ENCODE results near the gene GPR17. TPM values are rescaled to one million over a fixed set of nuclear protein-coding genes. Genes with fewer than 3 reads are reported as not detected.

GPR17 gene
- total RNA-seq, 1 experiment from 2014 or later, result 1.0 TPM

DNA sequence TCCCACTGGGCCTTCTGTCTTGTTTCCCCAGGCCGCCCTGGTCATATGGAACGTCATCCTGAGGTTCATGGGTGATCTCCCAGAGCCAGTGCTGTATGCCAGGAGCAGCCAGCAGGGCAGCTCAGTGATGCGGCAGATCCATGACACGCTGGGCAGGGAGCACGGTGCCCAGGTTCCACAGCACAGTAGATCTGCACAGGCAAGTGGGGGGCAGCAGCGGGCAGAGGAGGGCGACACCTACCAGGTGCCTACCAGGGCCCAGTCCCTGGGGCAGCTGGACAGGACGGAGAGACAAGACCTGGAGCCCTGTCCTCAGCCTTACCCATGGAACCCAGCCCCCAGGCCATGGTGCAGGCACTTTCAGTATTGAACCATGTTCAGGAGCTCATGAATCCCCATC is 36.1 kb upstream of the GPR17 start:
- TF ChIP-seq EZH2 (IDR thresholded peaks at IDR 0.05; ENCODE audit: low read length, unreplicated experiment) (no peak), EZH2phosphoT487 (IDR thresholded peaks at IDR 0.05; ENCODE audit: borderline replicate concordance, low read length) (no peak)
- TF ChIP-seq, protein P1, sequence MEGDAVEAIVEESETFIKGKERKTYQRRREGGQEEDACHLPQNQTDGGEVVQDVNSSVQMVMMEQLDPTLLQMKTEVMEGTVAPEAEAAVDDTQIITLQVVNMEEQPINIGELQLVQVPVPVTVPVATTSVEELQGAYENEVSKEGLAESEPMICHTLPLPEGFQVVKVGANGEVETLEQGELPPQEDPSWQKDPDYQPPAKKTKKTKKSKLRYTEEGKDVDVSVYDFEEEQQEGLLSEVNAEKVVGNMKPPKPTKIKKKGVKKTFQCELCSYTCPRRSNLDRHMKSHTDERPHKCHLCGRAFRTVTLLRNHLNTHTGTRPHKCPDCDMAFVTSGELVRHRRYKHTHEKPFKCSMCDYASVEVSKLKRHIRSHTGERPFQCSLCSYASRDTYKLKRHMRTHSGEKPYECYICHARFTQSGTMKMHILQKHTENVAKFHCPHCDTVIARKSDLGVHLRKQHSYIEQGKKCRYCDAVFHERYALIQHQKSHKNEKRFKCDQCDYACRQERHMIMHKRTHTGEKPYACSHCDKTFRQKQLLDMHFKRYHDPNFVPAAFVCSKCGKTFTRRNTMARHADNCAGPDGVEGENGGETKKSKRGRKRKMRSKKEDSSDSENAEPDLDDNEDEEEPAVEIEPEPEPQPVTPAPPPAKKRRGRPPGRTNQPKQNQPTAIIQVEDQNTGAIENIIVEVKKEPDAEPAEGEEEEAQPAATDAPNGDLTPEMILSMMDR (conservative IDR thresholded peaks at IDR 0.05; ENCODE audit: low read depth, low read length), result no peak
- POLR2A ChIA-PET (ENCODE audit: unreplicated experiment), result no interaction called here
- intact Hi-C loops (cut with micrococcal nuclease), result no loop called here

DNA sequence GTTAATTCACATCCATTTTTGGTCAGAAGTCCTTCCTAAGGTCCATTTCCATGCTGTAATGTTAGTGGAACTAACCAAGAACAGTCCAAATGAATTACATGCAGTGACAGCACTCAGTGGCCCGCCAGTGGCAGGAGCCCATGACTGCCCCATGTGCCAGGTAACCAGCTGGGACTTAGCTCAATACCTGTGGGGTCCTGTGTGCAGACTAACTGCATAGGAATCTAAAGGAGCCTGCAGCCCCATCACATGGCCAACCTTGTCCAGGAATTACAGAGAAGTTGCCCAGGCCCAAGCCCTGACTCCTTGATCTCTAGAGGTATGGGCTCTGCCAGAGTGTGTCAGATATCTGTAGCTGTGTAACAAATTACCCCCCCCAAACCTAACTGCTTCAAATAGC is 35.4 kb upstream of the GPR17 start:
- Histone ChIP-seq H3K9me3 (ENCODE audit: low read length) (no peaks in the 10 kb centered on the region), H3K4me2 (ENCODE audit: low read length) (no peak overlapping the region), H3K4me1 (ENCODE audit: insufficient read depth, low read length) (peaks cover 14% of the 10 kb centered on the region), H3K9ac (ENCODE audit: low read length) (no peak overlapping the region), H4K20me1 (ENCODE audit: low read length) (no peaks in the 10 kb centered on the region), H3F3A (ENCODE audit: low read length, unreplicated experiment) (no peaks in the 10 kb centered on the region), H2AFZ (ENCODE audit: low read length) (no peak overlapping the region), H3K79me2 (ENCODE audit: low read length) (no peaks in the 10 kb centered on the region), H3K27ac (ENCODE audit: low read length) (no peak overlapping the region), H3K36me3 (ENCODE audit: low read depth, low read length) (no peaks in the 10 kb centered on the region), H3K27me3 (ENCODE audit: low read length) (no peaks in the 10 kb centered on the region), H3K9me2 (replicated peaks; ENCODE audit: low read length) (no peaks in the 10 kb centered on the region), H3K4me3 (ENCODE audit: low read length) (no peak overlapping the region)
- intact Hi-C loops (cut with micrococcal nuclease), result no loop called here
- DNase-seq (no peak), ATAC-seq (no peak)
- ChIA-PET POLR2A (ENCODE audit: unreplicated experiment) (no interaction called here), CTCF (no interaction called here)
- BruUV-seq (replicated peaks), result no TSS peak
- TF ChIP-seq, protein P1 (conservative IDR thresholded peaks at IDR 0.05; ENCODE audit: low read depth, low read length), result no peak
- no peak for TF ChIP-seq EZH2 (IDR thresholded peaks at IDR 0.05; ENCODE audit: low read length, unreplicated experiment)
- no peak for TF ChIP-seq EZH2phosphoT487 (IDR thresholded peaks at IDR 0.05; ENCODE audit: borderline replicate concordance, low read length)

More for the DNA sequence above, 36.1 kb upstream of the GPR17 start:
- H2AFZ ChIP-seq (ENCODE audit: low read length), result no peak overlapping the region
- no peaks in the 10 kb centered on the region for H3K9me2 ChIP-seq (replicated peaks; ENCODE audit: low read length)
- H3K4me1 ChIP-seq (ENCODE audit: insufficient read depth, low read length), result peaks cover 8% of the 10 kb centered on the region
- no TSS peak for BruUV-seq (replicated peaks)
- H3K9me3 ChIP-seq (ENCODE audit: low read length), result no peaks in the 10 kb centered on the region
- H3K36me3 ChIP-seq (ENCODE audit: low read depth, low read length), result no peaks in the 10 kb centered on the region
- H3K79me2 ChIP-seq (ENCODE audit: low read length), result no peaks in the 10 kb centered on the region
- ATAC-seq (no peak), DNase-seq (no peak)
- H3F3A ChIP-seq (ENCODE audit: low read length, unreplicated experiment), result no peaks in the 10 kb centered on the region
- H4K20me1 ChIP-seq (ENCODE audit: low read length), result no peaks in the 10 kb centered on the region
- H3K27me3 ChIP-seq (ENCODE audit: low read length), result no peaks in the 10 kb centered on the region
- H3K4me2 ChIP-seq (ENCODE audit: low read length), result no peak overlapping the region
- CTCF ChIA-PET, result no interaction called here
- H3K4me3 ChIP-seq (ENCODE audit: low read length), result no peak overlapping the region
- H3K27ac ChIP-seq (ENCODE audit: low read length), result no peak overlapping the region
- H3K9ac ChIP-seq (ENCODE audit: low read length), result no peak overlapping the region

DNA sequence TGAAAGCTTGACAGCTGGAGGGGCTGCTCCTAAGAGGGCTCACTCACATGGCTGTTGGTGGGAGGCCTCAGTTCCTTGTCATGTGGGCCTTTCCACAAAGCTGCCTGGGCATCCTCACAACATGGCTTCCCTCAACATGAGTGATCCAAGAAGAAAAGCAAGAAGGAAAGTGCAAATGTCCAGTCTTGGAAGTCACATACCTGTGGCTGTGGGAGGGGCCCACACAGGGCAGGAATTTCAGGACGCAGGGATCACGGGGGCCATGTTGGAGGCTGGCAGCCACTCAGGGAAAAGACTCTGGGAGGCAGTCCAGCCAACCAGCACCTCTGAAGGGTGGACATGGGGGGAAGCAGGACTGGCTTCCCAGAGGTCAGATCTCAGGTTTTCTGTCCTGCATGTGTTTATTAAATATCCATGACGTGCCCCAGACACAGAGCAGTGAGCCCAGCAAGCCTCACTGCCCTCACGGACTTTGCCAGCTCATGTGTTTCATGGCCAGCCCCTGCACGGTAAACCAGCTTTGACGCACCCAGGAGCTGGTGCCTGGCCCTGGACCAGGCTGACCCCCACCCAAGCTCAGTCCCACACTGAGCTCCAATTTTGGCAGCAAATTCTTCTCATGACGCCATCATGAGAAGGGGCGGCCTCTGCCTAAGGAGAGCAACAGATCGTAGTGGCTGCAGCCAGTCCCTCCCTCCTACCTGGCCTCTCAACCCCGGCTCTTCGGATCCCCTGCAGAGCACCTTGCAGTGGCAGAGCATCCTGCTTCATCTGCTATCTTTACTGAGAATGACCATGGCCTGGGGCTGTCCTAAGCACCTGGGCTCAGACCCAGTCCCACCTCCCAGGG is 34.7 kb upstream of the GPR17 start:
- ChIA-PET CTCF (no interaction called here), POLR2A (ENCODE audit: unreplicated experiment) (no interaction called here)
- Histone ChIP-seq H3F3A (ENCODE audit: low read length, unreplicated experiment) (no peaks in the 10 kb centered on the region), H3K79me2 (ENCODE audit: low read length) (no peaks in the 10 kb centered on the region), H2AFZ (ENCODE audit: low read length) (no peak overlapping the region), H3K36me3 (ENCODE audit: low read depth, low read length) (no peaks in the 10 kb centered on the region), H4K20me1 (ENCODE audit: low read length) (no peaks in the 10 kb centered on the region), H3K27me3 (ENCODE audit: low read length) (no peaks in the 10 kb centered on the region), H3K4me2 (ENCODE audit: low read length) (no peak overlapping the region), H3K9ac (ENCODE audit: low read length) (no peak overlapping the region), H3K4me3 (ENCODE audit: low read length) (no peak overlapping the region), H3K27ac (ENCODE audit: low read length) (no peak overlapping the region), H3K9me2 (replicated peaks; ENCODE audit: low read length) (no peaks in the 10 kb centered on the region), H3K4me1 (ENCODE audit: insufficient read depth, low read length) (peaks cover 22% of the 10 kb centered on the region), H3K9me3 (ENCODE audit: low read length) (no peaks in the 10 kb centered on the region)
- no peak for DNase-seq
- TF ChIP-seq, protein P1 (conservative IDR thresholded peaks at IDR 0.05; ENCODE audit: low read depth, low read length), result no peak
- no peak for ATAC-seq
- intact Hi-C loops (cut with micrococcal nuclease), result no loop called here
- BruUV-seq (replicated peaks), result no TSS peak

Measured in PC-3 (cell line).